Measurements from ENCODE around the gene AMER3.
A peak's percentile ranks its signal among the peaks of the same experiment; 100 is the strongest.

The AMER3 gene

GRCh38 chr2:130778781-130779180 is 23.4 kb downstream of the AMER3 start:
- ATAC-seq (no peak), DNase-seq (no peak)

DNA sequence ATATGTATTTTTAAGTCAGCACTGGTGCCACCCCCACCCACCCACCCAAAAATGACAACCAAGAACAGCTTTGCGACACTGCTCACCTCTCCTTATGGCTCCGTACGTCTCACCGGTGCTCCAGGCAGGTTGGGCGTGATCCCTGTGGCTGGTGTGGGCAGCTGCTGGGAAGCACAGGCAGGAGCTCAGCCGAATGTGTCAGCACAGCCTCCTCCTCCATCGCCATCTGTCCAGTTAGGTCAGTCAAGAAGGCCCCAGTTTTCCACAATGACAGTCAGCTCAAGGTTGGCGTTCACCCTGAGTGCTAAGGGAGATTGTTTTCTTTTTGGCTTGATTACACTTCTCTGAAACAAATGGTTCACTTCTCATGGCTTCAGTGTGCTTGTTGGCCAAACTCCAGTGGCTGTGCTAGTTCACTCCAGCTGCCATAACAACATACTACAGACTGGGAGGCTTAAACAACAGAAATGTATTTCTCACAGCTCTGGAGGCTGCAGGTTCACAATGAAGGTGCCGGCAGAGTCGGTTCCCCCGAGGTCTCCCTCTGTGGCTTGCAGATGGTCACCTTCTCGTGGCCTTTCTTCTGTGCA is 30.2 kb downstream of the AMER3 start:
- no peak for DNase-seq
- ATAC-seq = no peak

GRCh38 chr2:130786076-130786475 is 30.7 kb downstream of the AMER3 start:
- DNase-seq (no peak), ATAC-seq (no peak)

GRCh38 chr2:130787841-130788240 is 32.5 kb downstream of the AMER3 start:
- DNase-seq (no peak), ATAC-seq (no peak)

DNA sequence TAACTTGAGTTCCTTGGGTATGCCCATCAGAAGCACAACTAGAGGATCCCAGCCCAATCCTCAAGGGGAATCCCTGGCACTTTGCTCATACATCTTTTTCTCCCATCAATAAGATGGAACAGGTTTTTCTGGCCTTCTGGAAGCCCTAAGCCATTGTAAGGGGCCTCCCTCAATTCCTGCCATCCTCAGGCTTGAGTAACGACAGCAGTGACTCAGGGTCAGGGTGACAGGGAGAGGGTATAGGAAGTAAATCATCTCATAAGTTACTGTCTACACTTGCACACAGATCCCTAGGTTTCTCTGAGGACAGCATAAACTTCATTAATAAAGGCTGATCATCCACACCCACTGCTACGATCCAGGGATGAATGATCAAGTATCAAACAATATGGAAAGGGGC is 35.0 kb downstream of the AMER3 start:
- no peak for DNase-seq
- ATAC-seq = no peak

DNA sequence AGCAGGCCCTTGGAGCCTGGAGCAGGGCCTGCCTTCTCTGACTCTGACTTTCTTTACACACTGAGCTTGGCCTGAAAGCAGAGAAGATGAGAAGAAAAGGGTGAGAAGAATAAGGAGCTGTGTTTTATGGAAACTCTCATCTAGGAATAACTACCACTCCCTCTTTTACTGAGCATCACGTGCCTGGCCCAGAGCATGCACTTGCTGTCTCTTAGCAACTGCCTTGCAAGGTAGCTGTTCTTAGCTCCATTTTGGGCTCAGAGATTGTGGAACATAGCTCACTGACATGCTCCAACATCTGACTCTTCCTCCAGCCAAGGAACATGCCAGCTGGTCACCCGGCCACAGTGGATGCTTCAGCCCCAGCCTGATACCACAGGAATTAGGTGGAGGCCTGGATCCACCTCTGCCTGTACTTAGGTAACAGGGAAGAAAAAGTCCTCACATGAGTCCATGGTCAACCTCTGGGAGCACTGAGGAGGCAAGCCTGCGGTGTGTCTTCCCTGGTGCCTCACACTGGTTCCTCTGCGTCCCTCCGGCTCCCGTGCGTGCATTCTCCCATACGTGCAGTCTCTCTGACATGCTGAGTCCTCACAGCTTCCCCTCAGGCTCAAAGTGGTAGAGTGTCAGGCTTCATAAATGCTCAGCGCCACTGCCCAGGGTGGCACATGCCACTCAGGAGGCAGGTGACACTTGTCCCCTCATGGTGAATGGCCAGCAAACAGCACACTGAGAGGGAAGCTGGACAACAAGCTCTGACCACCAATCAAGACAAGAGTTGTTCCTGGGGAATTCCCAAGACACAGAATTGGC is 35.7 kb downstream of the AMER3 start:
- ATAC-seq (peak; percentile 10), DNase-seq (no peak)

DNA sequence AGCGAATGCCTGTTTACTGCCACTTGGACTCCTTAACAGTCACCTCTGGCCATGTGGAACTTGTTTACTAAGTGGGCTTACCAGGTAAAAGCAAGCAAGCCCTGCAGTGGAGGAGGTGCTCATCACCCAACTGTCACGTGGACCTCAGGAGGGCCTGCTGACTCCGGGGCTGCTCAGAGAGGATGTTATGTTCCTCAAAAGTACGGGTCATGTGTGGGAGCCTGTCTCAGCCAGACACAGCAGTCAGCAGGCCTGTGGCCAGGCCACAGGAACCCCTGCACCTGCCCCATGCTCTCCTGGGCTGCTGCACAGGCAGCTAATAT is 36.2 kb downstream of the AMER3 start:
- DNase-seq = no peak
- ATAC-seq = no peak

DNA sequence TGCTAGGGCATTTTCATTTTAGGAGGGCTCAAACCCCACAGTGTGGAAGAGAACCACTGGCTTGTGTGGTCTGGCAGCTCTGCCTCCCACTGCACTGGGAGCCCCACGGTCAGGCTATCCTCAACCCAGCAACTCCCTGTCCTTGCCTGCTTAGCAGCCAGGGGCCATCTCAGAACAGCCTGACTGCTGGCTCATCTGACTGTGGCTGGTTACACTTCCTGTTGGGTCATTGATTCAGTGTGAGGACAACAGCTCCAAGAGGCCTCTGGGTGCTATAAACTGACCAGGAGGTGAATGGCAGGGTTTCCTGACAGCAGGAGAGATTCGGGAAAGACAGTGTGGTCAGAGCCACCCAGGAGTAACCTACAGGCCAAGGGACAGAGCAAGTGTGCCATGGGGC is 40.1 kb downstream of the AMER3 start:
- DNase-seq (no peak), ATAC-seq (no peak)

GRCh38 chr2:130796290-130796689 is 41.0 kb downstream of the AMER3 start:
- DNase-seq = peak; percentile 18
- no peak for ATAC-seq

DNA sequence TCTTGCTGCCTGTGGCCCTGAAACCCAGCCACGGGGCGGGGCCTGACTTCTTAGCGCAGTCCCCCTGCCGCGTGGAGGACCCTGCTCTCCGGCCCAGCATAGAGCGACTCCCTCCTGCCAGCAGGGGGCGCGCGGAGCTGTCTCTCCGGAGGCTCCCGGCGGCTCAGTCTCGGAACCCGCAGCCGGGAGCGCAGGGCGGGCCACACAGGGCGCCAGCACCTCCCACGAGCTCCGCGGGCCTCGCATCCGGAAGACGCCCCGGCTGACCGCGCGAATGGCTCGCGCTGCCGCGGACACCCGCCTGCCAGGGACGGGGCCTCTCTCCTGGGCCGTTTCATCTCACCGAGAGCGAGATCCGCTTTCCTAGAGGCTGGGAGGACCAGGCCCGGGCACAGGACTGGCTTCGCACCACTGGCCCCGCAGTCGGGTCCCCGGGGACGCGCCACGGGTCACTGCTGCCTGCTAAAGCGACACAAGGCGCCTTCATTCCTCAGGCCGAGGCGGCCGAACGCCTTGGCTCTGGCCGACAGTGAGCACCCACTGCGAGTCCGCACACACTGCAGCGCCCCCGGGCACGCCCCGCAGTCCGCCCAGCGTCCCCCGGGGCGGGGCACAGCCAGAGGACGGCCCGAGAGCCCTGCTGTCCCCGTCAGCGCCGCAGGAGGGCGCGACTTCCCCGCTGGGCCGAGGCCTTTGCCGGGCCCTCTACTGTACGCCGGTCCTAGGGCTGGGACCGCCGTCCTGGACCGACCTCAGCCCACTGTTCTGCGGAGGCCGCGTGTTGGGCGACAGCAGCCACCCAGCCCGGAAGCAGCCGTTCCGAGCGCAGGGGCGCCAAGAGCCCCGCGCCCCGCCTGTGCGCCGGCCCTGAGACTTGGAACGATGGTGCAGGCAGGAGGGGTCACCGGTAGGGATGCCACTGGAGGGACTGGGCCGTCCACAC is 42.4 kb downstream of the AMER3 start:
- DNase-seq = peak; percentile 97
- peak; percentile 94 for ATAC-seq

DNA sequence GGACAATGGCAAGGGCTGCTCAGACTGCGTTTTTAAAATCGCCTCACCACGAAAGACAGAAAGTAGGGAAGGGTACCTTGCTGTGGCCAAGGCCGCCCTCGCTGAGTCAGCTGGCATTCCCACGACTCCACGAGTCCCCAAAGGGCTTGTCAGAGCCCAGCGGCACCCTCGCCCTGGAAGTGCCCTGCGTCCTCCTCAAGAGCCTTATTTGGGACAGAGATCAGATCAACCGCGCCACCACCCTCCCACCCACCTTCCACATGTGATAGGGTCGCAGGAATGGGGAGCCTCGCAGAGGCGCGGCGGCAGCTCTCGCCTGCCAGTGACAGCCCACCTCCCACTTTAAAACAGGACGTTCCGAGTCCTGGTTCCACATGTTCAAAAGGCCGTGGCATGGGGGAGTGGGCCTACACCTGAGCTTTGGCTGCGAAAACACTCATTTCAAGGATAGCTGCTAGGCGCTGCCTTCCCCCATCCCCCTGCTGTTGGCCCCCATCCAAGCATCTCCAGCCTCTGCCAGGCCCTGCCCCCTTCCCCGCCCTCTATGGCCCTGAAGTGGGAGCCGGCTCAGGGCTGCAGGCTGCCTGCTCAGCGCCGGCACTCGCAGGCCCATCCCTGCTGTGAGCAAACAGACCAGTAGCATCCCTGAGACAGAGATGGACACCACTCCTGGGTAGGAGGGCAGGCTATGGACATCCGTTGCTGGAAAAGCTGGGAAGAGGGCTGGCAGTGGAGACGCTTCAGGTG is 43.3 kb downstream of the AMER3 start:
- ATAC-seq (no peak), DNase-seq (peak; percentile 12)

DNA sequence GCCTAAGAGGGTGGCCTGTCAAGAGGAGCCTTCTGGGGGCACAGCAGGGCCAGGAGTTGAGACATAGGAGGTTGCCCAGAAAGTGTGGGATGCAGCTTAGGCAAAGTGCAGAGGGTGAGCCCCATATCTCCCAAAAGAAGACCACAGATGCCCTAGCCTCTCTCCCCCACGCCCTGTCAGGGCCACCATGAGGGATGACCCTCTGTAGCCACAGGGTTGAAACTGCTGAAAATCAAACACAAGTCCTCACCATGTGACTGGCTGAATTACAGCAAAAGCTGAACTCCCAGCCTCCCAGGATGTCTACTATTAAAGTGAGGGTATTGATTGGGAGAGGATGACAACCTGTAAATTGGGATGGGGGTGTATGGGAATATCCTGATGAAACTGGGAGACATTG is 44.0 kb downstream of the AMER3 start:
- ATAC-seq = no peak

DNA sequence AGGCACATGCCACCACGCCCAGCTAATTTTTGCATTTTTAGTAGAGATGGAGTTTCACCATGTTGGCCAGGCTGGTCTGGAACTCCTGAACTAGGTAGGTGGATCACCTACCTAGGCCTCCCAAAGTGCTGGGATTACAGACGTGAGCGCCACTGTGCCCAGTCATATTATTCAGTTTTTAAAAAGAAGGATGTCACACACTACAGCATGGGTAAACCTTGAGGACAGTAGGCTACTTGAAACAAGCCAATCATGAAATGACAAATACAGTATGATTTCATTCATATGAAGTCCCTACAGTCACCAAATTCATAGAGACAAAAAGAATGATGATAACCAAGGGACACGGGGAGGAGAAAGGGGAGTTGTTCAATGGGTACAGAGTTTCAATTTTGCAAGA is 50.3 kb downstream of the AMER3 start:
- DNase-seq (no peak), ATAC-seq (no peak)

More for the DNA sequence above, 44.0 kb downstream of the AMER3 start:
- no peak for DNase-seq

DNA sequence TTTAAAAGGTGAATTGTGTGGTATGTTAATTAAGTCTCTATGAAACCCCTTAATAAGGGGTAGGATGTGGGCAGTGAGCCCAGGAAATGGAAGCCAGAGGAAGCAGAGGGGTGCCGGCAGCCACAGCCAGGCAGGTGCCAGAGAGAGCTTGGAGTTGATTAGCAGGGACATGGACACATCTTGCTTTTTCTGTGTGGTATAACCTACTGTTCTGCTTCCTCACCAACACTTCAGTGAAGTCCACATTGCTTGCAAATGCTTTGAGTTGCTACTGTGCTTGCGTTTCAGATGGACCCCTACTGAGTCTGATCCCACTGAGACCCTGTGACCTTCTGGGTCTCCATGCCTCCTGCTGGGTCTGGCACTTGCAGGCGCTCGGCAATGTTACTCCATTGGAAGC is 51.0 kb downstream of the AMER3 start:
- no peak for ATAC-seq
- DNase-seq = no peak

DNA sequence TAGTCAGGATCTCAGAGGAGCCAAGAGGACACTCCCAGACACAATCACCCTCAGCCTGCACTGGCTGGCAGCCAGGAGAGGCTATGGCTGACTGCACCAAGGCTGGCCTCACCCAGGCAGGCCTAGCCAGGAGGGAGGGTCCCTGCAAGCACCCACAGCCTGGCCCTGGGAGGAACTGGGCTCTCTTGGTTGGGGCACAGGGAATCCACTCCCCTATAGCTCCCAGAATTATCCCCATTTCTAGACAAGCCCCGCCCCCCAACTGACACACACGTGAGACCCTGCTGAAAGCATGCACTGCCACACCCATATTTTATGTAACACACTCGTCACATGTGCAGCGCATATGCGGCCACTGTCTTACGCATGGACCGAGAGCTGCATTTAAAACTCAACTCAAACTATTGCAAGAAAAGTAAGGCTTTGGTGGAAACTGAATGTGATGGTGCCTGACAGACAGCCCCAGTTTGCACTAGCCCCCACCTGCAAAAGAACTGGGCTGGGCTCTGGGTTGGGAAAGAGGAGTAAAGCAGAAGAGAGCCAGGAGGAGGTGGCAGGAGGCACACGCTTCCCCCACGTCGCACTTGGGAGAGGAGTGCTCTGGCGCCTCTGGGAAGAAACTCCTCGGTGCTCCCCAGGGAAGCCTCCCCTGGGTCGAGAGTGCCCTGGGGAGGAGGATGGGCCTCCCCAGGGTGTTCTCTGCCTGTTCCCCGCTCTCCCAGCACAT is 52.5 kb downstream of the AMER3 start:
- no peak for DNase-seq
- peak; percentile 9 for ATAC-seq

DNA sequence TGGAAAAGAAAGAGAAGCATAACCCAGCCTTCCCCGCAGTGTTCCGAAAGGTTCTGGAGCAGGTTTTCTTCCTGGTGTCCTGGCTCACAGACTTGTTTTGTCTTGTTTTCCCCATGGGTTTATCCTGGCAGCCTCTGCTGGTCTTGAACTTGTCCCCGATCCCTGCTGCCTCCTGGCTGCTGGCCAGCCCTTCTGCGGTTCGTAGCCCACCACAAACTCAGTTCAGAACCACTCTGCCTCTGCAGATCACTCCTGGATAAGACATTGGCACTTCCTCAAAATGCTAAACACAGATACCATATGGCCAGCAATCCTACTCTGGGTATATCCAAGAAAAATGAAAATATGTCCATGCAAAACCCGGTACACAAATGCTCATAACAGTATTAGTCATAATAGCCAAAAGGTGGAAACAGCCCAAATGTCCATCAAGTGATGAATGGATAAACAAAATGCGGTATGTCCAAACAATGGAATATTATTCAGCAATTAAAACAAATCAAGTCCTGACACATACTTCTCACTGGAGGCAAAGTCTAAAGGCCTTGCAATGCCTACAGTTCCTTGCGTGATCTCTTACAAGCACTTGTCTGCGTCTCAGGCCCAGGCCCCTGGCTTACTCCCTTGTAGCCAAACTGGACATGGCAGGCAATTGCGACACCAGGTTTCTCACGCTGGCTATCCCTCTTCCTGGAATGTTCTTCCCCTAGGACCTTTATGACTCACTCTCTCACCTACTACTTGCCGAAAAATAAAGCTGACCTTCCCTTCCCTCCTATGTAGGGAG is 53.3 kb downstream of the AMER3 start:
- ATAC-seq (no peak), DNase-seq (no peak)

DNA sequence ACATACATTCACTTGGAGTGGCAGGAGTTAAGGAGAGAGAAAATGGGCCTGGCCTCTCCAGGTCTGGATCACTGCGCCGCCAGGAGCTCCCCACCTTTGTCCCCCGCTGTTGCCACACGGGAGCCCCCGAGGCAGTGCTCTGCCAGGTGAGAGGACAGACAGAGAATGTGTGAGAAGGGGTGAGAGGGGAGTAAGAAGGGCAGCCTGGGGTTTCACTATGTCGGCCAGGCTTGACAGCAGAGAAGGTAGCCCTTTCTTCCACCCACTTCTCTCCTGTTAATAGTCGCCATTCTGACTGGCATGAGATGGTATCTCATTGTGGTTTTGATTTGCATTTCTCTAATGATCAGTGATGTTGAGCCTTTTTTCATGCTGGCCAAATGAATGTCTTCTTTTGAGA is 55.1 kb downstream of the AMER3 start:
- DNase-seq (no peak), ATAC-seq (no peak)

GRCh38 chr2:130813722-130814121 is 58.4 kb downstream of the AMER3 start:
- ATAC-seq (no peak), DNase-seq (no peak)

DNA sequence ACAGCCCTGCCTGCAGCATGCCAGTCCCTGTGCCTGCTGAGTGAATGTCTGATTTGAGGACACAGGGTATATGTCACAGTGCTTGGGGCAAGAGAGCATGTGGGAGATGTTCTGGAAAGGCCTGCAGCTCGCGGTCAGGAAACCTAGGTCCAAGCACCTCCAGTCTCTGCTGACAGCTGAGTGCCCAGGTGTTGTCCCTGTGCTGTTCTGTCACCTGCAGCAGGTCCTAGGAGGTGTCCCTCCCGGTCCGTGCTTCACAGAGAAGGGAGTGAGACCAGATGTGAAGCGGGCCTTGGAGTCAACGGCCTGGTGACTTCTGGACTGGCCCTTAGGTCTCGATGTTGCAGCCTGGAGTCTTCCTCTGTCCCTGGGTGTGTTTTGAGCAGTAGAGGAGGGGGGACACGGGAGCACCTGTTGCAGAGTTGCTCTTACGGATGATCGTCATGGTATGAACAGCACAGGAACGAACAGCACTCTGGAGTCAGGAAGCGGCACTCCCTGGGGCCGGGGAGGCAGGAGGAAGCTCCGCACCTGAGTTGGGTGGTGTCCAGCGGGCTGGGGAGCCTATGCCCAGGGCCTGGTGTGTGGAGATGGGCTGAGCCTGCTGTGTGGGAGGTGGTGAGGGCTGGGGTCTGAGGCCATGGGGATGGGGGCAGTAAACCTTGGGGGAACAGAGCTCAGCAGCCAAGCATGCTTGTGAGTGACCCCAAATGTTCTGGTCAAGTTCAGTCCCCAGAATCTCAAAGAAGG is 59.8 kb downstream of the AMER3 start:
- ATAC-seq (no peak), DNase-seq (no peak)

All from stimulated activated naive CD8-positive, alpha-beta T cell treated with anti-CD3 and anti-CD28 coated beads, Interleukin-15, Interleukin-2, amounts not matched to agents 100 U/mL and 50 U/mL, for 24 hours (primary cell).